WTC11 (cell line): ENCODE measurements around the gene UBP1. TPM values are rescaled to one million over a fixed set of nuclear protein-coding genes. Genes with fewer than 3 reads are reported as not detected.
"Not testable (repeated sequence)": the region's sequence is repeated elsewhere in the genome, so short reads cannot be mapped to it uniquely, and the experiment has no call there.

ENCODE experiments used
- ATAC-seq: fragments of 200-7000 bp; cut with Tn5 transposase; 2 replicates; pipeline ENCODE4 v1.10.0; 2021; ENCODE audit warnings: mild to moderate bottlenecking, moderate library complexity
- CTCF ChIA-PET: fragments of 300-600 bp; sonication (Branson Sonifier 250); formaldehyde crosslinking; loops from one replicate; lab custom pipeline; 2021; ENCODE audit warnings: antibody characterized with exemption; lab: Charles Lee
- POLR2A ChIA-PET: fragments of 350-600 bp; sonication (Branson Sonifier 250); formaldehyde crosslinking; loops from one replicate; lab custom pipeline; 2021; ENCODE audit warnings: antibody characterized with exemption; lab: Charles Lee
- DNase-seq: peaks from one replicate; pipeline ENCODE4 v3.0.0; 2021; ENCODE audit warnings: low spot score
- H3K27ac Mint-ChIP-seq: 2 replicates; pipeline ENCODE4 v1.8.0; 2021; ENCODE audit warnings: mixed read lengths
- H3K27me3 Mint-ChIP-seq: 2 replicates; pipeline ENCODE4 v1.8.0; 2021; ENCODE audit warnings: low read depth, mild to moderate bottlenecking, moderate library complexity, mixed read lengths
- H3K36me3 Mint-ChIP-seq: 2 replicates; pipeline ENCODE4 v1.8.0; 2021; ENCODE audit warnings: mixed read lengths
- H3K4me1 Mint-ChIP-seq: 2 replicates; pipeline ENCODE4 v1.8.0; 2022; ENCODE audit warnings: mixed read lengths
- H3K4me3 Mint-ChIP-seq: 2 replicates; pipeline ENCODE4 v1.8.0; 2021; ENCODE audit warnings: mild to moderate bottlenecking, moderate library complexity, mixed read lengths
- H3K9me3 Mint-ChIP-seq: 2 replicates; pipeline ENCODE4 v1.8.0; 2021; ENCODE audit warnings: mixed read lengths
- ARID4B ChIP-seq: sonication (generic); formaldehyde crosslinking; IDR thresholded peaks from 2 replicates; pipeline ENCODE4 v1.8.0; 2023; ENCODE audit warnings: missing genetic modification reagents, mild to moderate bottlenecking, borderline replicate concordance
- ATF6 ChIP-seq: sonication (generic); formaldehyde crosslinking; IDR thresholded peaks from 2 replicates; pipeline ENCODE4 v1.8.1; 2023; ENCODE audit warnings: mild to moderate bottlenecking, missing genetic modification reagents
- CREM ChIP-seq: sonication (generic); formaldehyde crosslinking; IDR thresholded peaks from 2 replicates; pipeline ENCODE4 v1.8.1; 2022; ENCODE audit warnings: mild to moderate bottlenecking, missing genetic modification reagents, moderate library complexity
- CTCF ChIP-seq: fragments of 200-600 bp; IDR thresholded peaks from 2 replicates; pipeline ENCODE4 v1.8.0; 2022; ENCODE audit warnings: antibody characterized with exemption
- E2F5 ChIP-seq: sonication (generic); formaldehyde crosslinking; IDR thresholded peaks from 2 replicates; pipeline ENCODE4 v1.8.1; 2022; ENCODE audit warnings: mild to moderate bottlenecking, moderate library complexity, missing genetic modification reagents
- ETV6 ChIP-seq: sonication (generic); formaldehyde crosslinking; IDR thresholded peaks from 2 replicates; pipeline ENCODE4 v1.8.1; 2022; ENCODE audit warnings: mild to moderate bottlenecking, missing genetic modification reagents
- HMGA2 ChIP-seq: fragments of 250-450 bp; sonication (Bioruptor Pico); IDR thresholded peaks from 2 replicates; pipeline ENCODE4 v1.4.0; 2021; ENCODE audit warnings: mild to moderate bottlenecking, moderate library complexity
- IRF2 ChIP-seq: sonication (generic); formaldehyde crosslinking; IDR thresholded peaks from 2 replicates; pipeline ENCODE4 v1.8.0; 2022; ENCODE audit warnings: low read depth, missing genetic modification reagents, borderline replicate concordance
- MYBL2 ChIP-seq: sonication (generic); formaldehyde crosslinking; IDR thresholded peaks from 2 replicates; pipeline ENCODE4 v1.8.1; 2023; ENCODE audit warnings: mild to moderate bottlenecking, moderate library complexity, missing genetic modification reagents
- NFE2L1 ChIP-seq: sonication (generic); formaldehyde crosslinking; IDR thresholded peaks from 2 replicates; pipeline ENCODE4 v1.8.1; 2023; ENCODE audit warnings: missing genetic modification reagents
- PRRX2 ChIP-seq: fragments of 250-450 bp; sonication (Bioruptor Pico); IDR thresholded peaks from 2 replicates; pipeline ENCODE4 v1.8.0; 2021; ENCODE audit warnings: mild to moderate bottlenecking
- SOX15 ChIP-seq: fragments of 250-450 bp; sonication (Bioruptor Pico); IDR thresholded peaks from 2 replicates; pipeline ENCODE4 v1.9.0; 2021; ENCODE audit warnings: mild to moderate bottlenecking
- SP1 ChIP-seq: sonication (generic); formaldehyde crosslinking; conservative IDR thresholded peaks from 2 replicates; pipeline ENCODE4 v1.8.1; 2022; ENCODE audit warnings: missing genetic modification reagents
- TEAD1 ChIP-seq: sonication (generic); formaldehyde crosslinking; IDR thresholded peaks from 2 replicates; pipeline ENCODE4 v1.8.0; 2022; ENCODE audit warnings: mild to moderate bottlenecking, missing genetic modification reagents
- ZBTB43 ChIP-seq: sonication (generic); formaldehyde crosslinking; IDR thresholded peaks from 2 replicates; pipeline ENCODE4 v1.8.1; 2023; ENCODE audit warnings: mild to moderate bottlenecking, missing genetic modification reagents
- ZNF219 ChIP-seq: sonication (generic); formaldehyde crosslinking; IDR thresholded peaks from 2 replicates; pipeline ENCODE4 v1.8.0; 2023; ENCODE audit warnings: missing genetic modification reagents, mild to moderate bottlenecking, borderline replicate concordance
- ZNF396 ChIP-seq: fragments of 250-450 bp; sonication (Bioruptor Pico); IDR thresholded peaks from 2 replicates; pipeline ENCODE4 v1.8.0; 2021; ENCODE audit warnings: mild to moderate bottlenecking, moderate library complexity, borderline replicate concordance
- total RNA-seq: library from RNA; stranded (reverse); gene quantifications from 3 replicates; pipeline ENCODE4 v1.2.3, GENCODE V29; 2021

UBP1 gene
- total RNA-seq, 1 experiment from 2014 or later, result 72.6 TPM

GRCh38 chr3:33453331-33453761, 13.1 kb upstream of the UBP1 start:
- Mint-ChIP-seq H3K9me3 (peaks cover 32% of the 10 kb centered on the region), H3K36me3 (peaks cover 65% of the 10 kb centered on the region), H3K27ac (no peak overlapping the region), H3K4me3 (no peak overlapping the region), H3K4me1 (peaks cover 10% of the 10 kb centered on the region), H3K27me3 (peaks cover 10% of the 10 kb centered on the region)
- ATAC-seq (no peak), DNase-seq (no peak)
- TF ChIP-seq HMGA2 (CRISPR knock-in tag), result no peak
- TF ChIP-seq PRRX2, result no peak
- no peak for TF ChIP-seq ETV6 (CRISPR knock-in tag)
- TF ChIP-seq SOX15 (CRISPR knock-in tag), result no peak
- no peak for TF ChIP-seq CREM (CRISPR knock-in tag)
- TF ChIP-seq SP1 (CRISPR knock-in tag), result no peak
- TF ChIP-seq ZNF219 (CRISPR knock-in tag), result no peak
- TF ChIP-seq ATF6 (CRISPR knock-in tag), result no peak
- no peak for TF ChIP-seq ZBTB43 (CRISPR knock-in tag)
- TF ChIP-seq IRF2, result no peak
- TF ChIP-seq ZNF396 (CRISPR knock-in tag), result no peak
- TF ChIP-seq NFE2L1, result no peak
- no peak for TF ChIP-seq TEAD1 (CRISPR knock-in tag)
- TF ChIP-seq ARID4B (CRISPR knock-in tag), result no peak
- no peak for TF ChIP-seq E2F5 (CRISPR knock-in tag)
- TF ChIP-seq MYBL2 (CRISPR knock-in tag), result no peak
- no peak for TF ChIP-seq CTCF
- CTCF ChIA-PET, result no interaction called here
- POLR2A ChIA-PET, result no interaction called here

GRCh38 chr3:33451994-33452393, 11.8 kb upstream of the UBP1 start:
- ATAC-seq, POLR2A ChIA-PET, CTCF ChIA-PET, DNase-seq, H3K27me3 Mint-ChIP-seq, H3K4me3 Mint-ChIP-seq, H3K27ac Mint-ChIP-seq: not testable (repeated sequence)
- H3K9me3 Mint-ChIP-seq, result peaks cover 25% of the 10 kb centered on the region
- peaks cover 17% of the 10 kb centered on the region for H3K4me1 Mint-ChIP-seq
- H3K36me3 Mint-ChIP-seq, result peaks cover 57% of the 10 kb centered on the region
